IMR-90 (cell line): Measurements from ENCODE around the gene TECPR2.

Experiments
- BHLHE40 ChIP-seq: fragments of 150-350 bp; IDR thresholded peaks from 2 replicates; pipeline ENCODE4 v1.6.1; 2016; ENCODE audit warnings: mild to moderate bottlenecking, low read depth, low read length
- CEBPB ChIP-seq: IDR thresholded peaks from 2 replicates; pipeline ENCODE4 v1.6.1; 2012; ENCODE audit warnings: low read depth, low read length, improper control_type of control experiment
- FOS ChIP-seq: fragments of 150-350 bp; IDR thresholded peaks from 2 replicates; pipeline ENCODE4 v1.6.1; 2016; ENCODE audit warnings: low read depth, low read length
- MAFK ChIP-seq: IDR thresholded peaks from 2 replicates; pipeline ENCODE4 v1.6.1; 2012; ENCODE audit warnings: low read depth, low read length, improper control_type of control experiment
- MAZ ChIP-seq: IDR thresholded peaks from 2 replicates; pipeline ENCODE4 v1.6.1; 2012; ENCODE audit warnings: low read depth, mild to moderate bottlenecking, low read length, improper control_type of control experiment, moderate library complexity, borderline replicate concordance
- MXI1 ChIP-seq: IDR thresholded peaks from 2 replicates; pipeline ENCODE4 v1.6.1; 2012; ENCODE audit warnings: low read depth, mild to moderate bottlenecking, low read length, moderate library complexity, borderline replicate concordance
- NFE2L2 ChIP-seq: fragments of 150-350 bp; IDR thresholded peaks from 2 replicates; pipeline ENCODE4 v1.6.1; 2016; ENCODE audit warnings: low read depth, mild to moderate bottlenecking, low read length
- POLR2A ChIP-seq: IDR thresholded peaks from 2 replicates; pipeline ENCODE4 v1.6.1; 2012; ENCODE audit warnings: mild to moderate bottlenecking, low read depth, low read length
- RAD21 ChIP-seq: IDR thresholded peaks from 2 replicates; pipeline ENCODE4 v1.6.1; 2012; ENCODE audit warnings: low read length, improper control_type of control experiment
- RFX5 ChIP-seq: IDR thresholded peaks from 2 replicates; pipeline ENCODE4 v1.8.0; 2012; ENCODE audit warnings: low read depth, mild to moderate bottlenecking, low read length, moderate library complexity
- SMC3 ChIP-seq: fragments of 150-350 bp; IDR thresholded peaks from 2 replicates; pipeline ENCODE4 v1.6.1; 2016; ENCODE audit warnings: low read depth, mild to moderate bottlenecking, antibody characterized with exemption, low read length, moderate library complexity
- TF ChIP-seq, protein P1 (sequence below): conservative IDR thresholded peaks from 2 replicates; pipeline ENCODE4 v1.5.1; 2012; ENCODE audit warnings: mild to moderate bottlenecking, low read depth, low read length, improper control_type of control experiment
- TF ChIP-seq, protein P2 (sequence below): fragments of 150-350 bp; IDR thresholded peaks from 2 replicates; pipeline ENCODE4 v1.6.1; 2017; ENCODE audit warnings: mild to moderate bottlenecking, antibody characterized with exemption, low read length, low read depth
- TF ChIP-seq, protein P3 (sequence below): fragments of 150-350 bp; IDR thresholded peaks from 2 replicates; pipeline ENCODE4 v1.6.1; 2016; ENCODE audit warnings: low read depth, mild to moderate bottlenecking, low read length, moderate library complexity, borderline replicate concordance

DNA sequence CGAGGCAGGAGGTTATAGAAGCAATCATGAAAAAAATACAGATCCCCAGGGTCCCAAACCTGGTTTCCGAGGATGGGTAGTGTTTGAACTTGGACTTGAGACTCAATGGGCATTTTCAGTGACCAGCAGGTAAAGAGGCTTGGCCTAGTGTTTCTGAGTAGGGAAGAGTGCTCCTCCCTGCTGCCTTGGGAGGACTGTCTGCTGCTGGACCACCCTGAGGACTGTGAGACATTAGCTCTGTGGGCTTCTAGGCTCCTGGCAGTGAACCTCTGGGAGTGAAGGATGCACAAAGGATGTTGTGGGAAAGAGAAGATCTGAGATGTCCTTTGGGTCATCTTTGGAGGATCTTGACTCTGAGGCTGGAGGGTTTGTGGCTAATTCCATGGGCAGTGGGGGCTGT is 116.4 kb downstream of the TECPR2 start:
- no peak for TF ChIP-seq RFX5
- TF ChIP-seq, protein P1, sequence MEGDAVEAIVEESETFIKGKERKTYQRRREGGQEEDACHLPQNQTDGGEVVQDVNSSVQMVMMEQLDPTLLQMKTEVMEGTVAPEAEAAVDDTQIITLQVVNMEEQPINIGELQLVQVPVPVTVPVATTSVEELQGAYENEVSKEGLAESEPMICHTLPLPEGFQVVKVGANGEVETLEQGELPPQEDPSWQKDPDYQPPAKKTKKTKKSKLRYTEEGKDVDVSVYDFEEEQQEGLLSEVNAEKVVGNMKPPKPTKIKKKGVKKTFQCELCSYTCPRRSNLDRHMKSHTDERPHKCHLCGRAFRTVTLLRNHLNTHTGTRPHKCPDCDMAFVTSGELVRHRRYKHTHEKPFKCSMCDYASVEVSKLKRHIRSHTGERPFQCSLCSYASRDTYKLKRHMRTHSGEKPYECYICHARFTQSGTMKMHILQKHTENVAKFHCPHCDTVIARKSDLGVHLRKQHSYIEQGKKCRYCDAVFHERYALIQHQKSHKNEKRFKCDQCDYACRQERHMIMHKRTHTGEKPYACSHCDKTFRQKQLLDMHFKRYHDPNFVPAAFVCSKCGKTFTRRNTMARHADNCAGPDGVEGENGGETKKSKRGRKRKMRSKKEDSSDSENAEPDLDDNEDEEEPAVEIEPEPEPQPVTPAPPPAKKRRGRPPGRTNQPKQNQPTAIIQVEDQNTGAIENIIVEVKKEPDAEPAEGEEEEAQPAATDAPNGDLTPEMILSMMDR: no peak
- no peak for TF ChIP-seq BHLHE40
- TF ChIP-seq, protein P2, sequence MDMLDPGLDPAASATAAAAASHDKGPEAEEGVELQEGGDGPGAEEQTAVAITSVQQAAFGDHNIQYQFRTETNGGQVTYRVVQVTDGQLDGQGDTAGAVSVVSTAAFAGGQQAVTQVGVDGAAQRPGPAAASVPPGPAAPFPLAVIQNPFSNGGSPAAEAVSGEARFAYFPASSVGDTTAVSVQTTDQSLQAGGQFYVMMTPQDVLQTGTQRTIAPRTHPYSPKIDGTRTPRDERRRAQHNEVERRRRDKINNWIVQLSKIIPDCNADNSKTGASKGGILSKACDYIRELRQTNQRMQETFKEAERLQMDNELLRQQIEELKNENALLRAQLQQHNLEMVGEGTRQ: no peak
- no peak for TF ChIP-seq CEBPB
- TF ChIP-seq, protein P3, sequence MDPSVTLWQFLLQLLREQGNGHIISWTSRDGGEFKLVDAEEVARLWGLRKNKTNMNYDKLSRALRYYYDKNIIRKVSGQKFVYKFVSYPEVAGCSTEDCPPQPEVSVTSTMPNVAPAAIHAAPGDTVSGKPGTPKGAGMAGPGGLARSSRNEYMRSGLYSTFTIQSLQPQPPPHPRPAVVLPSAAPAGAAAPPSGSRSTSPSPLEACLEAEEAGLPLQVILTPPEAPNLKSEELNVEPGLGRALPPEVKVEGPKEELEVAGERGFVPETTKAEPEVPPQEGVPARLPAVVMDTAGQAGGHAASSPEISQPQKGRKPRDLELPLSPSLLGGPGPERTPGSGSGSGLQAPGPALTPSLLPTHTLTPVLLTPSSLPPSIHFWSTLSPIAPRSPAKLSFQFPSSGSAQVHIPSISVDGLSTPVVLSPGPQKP: no peak
- TF ChIP-seq RAD21: no peak
- TF ChIP-seq POLR2A: no peak
- TF ChIP-seq MXI1: no peak
- no peak for TF ChIP-seq NFE2L2
- no peak for TF ChIP-seq MAFK
- TF ChIP-seq MAZ: no peak
- TF ChIP-seq FOS: no peak
- TF ChIP-seq SMC3: no peak
